Measurements from ENCODE around the gene PPP2R2B.

- TF ChIP-seq, protein P1, sequence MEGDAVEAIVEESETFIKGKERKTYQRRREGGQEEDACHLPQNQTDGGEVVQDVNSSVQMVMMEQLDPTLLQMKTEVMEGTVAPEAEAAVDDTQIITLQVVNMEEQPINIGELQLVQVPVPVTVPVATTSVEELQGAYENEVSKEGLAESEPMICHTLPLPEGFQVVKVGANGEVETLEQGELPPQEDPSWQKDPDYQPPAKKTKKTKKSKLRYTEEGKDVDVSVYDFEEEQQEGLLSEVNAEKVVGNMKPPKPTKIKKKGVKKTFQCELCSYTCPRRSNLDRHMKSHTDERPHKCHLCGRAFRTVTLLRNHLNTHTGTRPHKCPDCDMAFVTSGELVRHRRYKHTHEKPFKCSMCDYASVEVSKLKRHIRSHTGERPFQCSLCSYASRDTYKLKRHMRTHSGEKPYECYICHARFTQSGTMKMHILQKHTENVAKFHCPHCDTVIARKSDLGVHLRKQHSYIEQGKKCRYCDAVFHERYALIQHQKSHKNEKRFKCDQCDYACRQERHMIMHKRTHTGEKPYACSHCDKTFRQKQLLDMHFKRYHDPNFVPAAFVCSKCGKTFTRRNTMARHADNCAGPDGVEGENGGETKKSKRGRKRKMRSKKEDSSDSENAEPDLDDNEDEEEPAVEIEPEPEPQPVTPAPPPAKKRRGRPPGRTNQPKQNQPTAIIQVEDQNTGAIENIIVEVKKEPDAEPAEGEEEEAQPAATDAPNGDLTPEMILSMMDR (IDR thresholded peaks at IDR 0.05) = no peak
- no peak for TF ChIP-seq POLR2A (IDR thresholded peaks at IDR 0.05)
These were observed 111.0 kb downstream of the PPP2R2B start for GRCh38 chr5:146767534-146767933.

Data from heart left ventricle (tissue), 13 donors.